Right kidney (tissue), 1 donor: Measurements from ENCODE around the gene ARHGEF16.

Experiments
- DNase-seq: peaks from one replicate; pipeline ENCODE4 v3.0.0-alpha.2; 2016

Gene ARHGEF16

GRCh38 chr1:3502641-3503524, 48.4 kb downstream of the ARHGEF16 start:
- DNase-seq: no peak

- no peak for DNase-seq
Measured at GRCh38 chr1:3503525-3503886, 49.0 kb downstream of the ARHGEF16 start.

DNA sequence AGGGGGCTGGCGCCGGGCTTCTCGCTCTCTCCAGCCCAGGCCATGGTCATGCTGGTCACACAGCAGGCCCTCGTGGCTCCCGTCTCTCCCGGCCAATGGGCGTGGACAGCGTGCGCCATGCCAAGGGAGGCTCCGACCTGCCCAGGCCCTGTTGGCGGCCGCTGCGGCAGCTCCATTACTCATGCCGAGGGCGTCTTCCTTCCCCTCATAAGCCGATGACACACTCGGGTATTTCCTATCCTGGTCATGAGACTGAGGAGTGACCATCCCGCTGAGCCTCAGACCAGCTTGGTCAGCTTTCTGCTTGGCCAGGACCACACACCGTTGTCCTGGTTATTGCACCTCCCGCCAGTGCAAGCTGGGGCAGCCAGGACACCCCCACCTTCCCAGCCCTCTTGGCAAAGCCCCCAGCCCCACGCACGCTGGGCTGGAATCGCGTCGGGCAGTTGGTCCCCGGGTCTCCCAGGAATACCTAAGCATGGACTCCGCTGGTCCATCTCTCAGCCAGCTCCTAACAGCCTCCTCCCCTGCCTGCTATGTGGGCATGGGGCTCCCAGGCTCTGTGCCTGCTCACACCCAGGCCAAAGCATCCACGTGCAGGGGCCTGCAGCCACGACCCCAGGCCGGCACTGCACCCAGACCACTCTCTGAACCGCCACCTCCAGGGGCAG, 49.8 kb downstream of the ARHGEF16 start:
- DNase-seq: no peak

DNA sequence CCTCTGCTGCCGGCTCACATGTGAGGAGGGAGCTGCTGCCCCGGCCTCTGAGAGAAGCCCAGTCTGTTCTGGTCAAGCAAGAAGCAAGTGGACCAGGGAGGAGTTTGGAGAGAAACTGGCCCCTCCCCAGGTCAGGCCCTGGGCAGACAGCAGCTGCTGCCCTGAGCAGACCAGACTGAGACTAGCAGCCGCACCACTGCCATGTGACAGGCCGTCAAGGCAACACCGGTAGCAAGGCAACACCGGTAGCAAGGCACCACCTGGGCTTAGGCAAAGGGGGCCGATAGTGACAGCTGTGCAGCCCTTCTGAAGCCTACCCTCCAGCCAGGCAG, 50.3 kb downstream of the ARHGEF16 start:
- DNase-seq: no peak

DNA sequence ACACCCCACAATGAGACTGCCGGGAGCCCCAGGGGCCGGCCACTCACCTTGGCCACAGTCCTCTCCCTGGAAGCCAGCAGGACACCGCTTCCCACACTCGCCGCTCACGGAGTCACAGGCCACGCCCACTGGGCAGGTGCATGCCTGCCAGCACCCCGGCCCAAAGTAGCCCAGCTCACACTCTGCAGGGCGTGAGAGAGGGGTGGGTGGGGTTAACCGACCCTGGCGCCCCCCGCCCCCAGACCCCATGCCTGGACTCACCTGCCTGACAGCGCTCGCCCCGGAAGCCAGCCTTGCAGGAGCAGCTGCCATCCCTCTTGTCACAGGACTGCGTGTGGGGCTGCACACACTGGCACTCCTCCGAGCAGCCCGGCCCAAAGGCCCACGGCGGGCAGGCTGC, 50.7 kb downstream of the ARHGEF16 start:
- DNase-seq: no peak

- no peak for DNase-seq
Measured at GRCh38 chr1:3506041-3506440, 51.6 kb downstream of the ARHGEF16 start.

- no peak for DNase-seq
Measured at GRCh38 chr1:3506943-3507342, 52.5 kb downstream of the ARHGEF16 start.

- no peak for DNase-seq
Measured at GRCh38 chr1:3507636-3508275, 53.3 kb downstream of the ARHGEF16 start.

DNA sequence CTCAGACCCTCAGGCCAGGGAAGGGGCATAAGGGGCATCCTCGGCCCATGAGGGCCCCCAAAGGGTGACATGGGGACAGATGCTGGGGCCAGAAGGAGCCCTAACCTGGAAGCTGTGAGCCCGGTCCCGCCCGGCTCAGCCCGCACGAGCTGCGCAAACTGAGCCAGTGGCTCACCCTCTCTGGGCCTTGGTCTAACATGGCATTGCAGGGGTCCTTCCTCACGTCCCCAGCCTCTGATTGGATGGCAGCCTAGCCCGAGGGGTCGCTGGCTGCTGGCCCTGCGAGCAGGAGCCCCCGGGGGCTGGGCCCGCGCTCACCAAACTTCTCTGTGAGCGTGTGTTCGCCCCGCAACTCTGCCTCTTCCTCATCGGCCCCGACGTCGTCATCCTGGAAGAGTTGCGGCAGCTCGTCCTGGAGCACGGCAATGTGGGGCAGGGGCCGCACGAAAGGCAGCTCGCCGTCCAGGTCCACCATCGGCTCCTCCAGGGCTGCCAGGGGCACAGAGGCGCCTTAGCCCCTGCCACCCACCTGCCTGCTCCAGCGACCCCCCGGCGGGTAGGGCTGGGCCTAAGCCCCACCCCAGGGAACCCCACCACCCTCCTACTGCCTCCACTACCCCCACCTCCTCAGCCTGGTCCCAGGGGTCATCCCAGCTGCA, 54.4 kb downstream of the ARHGEF16 start:
- DNase-seq: no peak

DNA sequence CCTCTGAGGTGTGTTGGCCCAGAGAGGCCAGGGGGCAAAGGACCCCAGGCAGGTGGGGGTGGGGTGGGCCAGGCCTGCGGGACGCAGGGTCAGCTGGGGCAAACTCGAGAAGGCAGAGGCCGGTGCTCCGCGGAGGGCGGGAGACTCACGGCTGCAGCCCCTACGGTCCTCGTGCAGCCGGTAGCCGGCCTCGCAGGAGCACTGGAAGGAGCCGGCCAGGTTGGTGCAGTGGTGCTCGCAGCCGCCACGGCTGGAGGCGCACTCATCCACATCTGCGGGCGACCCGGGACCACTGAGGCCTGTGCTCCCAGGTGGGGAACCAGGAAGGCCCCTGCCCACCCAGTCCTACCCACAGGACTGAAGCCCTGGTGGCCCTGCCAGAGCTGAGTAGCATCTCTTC, 55.3 kb downstream of the ARHGEF16 start:
- DNase-seq: no peak

DNA sequence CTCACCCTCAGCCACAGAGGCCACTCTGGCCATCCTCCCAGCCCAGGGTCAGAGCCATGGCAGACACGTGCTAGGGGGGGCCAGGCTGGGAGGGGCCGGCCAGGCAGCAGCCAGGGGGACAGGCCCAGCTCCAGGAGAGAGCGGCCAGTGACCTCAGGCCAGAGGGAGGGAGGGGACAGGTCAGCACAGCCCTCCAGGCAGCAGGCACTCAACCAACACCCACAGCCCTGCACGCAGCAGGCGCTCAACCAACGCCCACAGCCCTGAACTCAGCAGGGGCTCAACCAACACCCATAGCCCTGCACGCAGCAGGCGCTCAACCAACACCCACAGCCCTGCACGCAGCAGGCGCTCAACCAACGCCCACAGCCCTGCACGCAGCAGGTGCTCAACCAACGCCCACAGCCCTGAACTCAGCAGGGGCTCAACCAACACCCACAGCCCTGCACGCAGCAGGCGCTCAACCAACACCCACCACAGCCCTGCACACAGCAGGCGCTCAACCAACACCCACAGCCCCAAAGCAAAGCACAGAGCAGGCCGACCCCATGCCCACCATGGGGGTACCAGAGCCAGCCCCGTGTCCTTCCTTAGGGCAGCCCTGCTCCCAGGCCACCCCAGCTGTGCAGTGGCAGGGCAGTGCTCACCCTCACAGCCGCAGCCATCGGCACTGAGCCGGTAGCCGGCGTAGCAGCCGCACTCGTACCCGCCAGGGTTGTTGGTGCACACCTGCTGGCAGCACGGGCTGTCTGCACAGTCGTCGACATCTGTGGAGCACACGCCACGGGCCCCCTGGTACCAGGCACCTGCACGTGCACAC, 55.9 kb downstream of the ARHGEF16 start:
- DNase-seq: no peak

DNA sequence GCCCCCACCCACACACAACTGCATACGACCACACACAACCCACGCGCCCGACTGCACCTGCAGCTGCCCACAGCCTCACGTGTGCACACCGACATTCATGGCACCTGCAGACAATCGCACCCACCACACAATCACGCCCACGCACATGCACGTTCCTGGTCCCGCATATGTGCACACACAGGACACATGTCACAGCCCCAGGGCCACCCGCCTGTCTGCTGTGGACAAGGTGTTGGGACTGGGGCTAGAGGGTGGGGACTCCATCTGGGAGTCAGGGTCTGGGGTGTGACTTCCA, 56.4 kb downstream of the ARHGEF16 start:
- DNase-seq: no peak

DNA sequence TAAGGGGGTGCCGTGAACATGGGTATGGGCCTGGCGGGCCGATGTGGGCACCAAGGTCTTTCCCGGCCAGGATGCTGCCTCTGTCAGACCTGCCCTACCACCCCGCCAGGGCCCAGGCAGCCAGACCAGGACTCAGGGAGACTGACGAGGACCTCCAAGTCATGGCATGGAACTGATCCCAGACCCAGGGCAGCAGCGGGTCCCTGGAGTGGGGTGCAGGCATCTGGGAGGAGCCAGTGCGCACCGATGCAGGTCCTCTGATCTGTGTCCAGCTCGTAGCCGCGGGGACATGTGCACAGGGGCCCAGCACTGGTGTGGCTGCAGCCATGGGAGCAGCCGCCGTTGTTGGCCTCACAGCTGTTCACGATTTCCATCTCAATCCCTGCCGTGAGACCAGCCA, 56.8 kb downstream of the ARHGEF16 start:
- DNase-seq: no peak

GRCh38 chr1:3511856-3512255, 57.4 kb downstream of the ARHGEF16 start:
- DNase-seq: no peak

DNA sequence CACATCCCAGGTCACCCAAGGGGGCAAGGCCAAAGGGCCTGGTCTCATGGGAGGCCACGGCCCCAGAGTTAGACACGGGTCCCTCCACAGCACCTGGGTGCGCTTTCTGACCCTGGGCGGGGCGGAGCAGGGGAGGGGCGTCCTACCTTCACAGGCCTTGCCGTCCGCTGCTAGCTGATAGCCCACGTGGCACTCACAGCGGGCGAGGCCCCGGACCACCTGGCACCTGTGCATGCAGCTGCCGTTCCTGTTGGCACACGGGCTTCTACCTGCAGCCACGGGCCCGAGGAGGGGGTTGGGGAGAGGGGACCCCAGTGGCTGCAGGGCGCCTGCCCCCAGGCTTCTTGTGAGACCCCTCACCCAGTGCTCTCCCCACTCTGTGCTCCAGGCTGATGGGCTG, 59.9 kb downstream of the ARHGEF16 start:
- DNase-seq: no peak

DNA sequence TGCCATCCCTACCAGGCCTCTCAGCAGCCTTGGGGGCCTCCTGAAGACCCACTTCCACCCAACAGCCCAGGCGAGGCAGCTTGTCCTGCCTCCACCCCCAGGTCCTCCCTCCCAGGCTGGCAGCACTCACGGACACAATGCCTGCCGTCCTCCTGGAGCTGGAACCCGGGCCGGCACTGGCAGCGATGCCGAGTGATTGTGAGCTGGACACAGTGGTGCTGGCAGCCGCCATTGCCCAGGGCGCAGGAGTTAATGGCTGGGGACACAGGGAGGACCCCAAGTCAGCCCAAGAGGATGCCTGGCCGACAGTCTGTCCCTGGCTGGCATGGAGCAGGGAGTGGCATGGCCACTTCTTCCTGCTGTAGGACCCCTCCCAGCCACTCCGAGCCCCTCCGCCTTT, 60.8 kb downstream of the ARHGEF16 start:
- DNase-seq: no peak

DNA sequence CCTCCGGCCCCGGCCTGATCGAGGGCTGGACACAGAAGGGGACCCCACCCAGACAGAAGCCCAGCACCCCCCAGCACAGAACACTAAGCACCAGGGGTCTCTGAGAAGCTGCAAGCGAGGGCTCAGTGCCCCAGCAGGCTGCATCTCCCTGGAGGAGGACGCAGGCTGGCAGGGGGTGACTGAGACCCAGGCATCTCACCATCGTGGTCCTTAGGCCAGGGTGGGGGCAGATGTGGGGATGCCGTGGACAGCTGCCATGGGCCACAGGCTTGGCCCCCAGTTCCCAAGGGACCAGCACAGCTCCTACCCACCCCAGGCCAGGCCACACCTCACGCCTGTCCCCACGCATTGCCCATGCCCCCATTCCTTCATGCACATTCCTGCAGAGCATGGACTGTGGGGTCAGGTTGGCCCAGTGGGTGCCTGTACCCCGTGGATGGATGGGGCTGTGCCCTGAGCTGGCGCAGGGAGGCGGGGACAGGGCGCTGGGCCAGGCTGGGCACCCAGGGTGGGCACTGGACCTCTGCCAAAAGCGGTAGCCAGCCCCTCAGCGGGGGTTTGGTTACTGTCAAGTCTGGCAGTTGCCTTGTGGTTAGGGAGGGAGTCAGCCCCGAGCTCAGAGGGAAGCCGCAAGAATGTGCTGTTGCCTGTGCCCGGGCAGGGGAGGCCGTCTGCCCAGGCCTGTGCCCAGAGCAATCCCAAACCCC, 61.5 kb downstream of the ARHGEF16 start:
- no peak for DNase-seq

GRCh38 chr1:3516481-3516869, 62.0 kb downstream of the ARHGEF16 start:
- DNase-seq: no peak

GRCh38 chr1:3516911-3517675, 62.6 kb downstream of the ARHGEF16 start:
- DNase-seq: no peak

- DNase-seq: no peak
Measured at GRCh38 chr1:3518256-3518655, 63.8 kb downstream of the ARHGEF16 start.

DNA sequence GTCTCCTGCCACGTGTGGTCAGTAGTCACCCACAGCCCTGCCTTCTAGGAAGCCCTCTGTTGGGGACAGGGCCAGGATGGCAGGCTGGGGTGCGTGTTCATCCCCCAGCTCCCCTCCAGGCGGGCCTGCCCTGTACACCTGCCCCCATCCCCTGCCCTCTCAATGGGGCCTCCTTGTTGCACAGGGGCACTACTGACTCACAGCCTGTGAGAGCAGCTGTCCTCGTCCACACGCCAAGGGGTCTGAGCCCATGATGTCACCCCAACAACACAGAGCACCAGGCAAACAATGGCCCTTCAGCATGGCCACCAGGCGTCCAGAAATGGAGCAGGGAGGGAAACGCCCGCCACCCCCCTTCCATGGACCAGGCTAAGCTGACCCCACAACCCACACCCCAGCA, 64.3 kb downstream of the ARHGEF16 start:
- DNase-seq: no peak
